ENCODE results near the gene GDPGP1.
A peak's percentile ranks its signal among the peaks of the same experiment; 100 is the strongest.

Gene GDPGP1

GRCh38 chr15:90205050-90205848, 28.8 kb upstream of the GDPGP1 start:
- no peak for DNase-seq

DNA sequence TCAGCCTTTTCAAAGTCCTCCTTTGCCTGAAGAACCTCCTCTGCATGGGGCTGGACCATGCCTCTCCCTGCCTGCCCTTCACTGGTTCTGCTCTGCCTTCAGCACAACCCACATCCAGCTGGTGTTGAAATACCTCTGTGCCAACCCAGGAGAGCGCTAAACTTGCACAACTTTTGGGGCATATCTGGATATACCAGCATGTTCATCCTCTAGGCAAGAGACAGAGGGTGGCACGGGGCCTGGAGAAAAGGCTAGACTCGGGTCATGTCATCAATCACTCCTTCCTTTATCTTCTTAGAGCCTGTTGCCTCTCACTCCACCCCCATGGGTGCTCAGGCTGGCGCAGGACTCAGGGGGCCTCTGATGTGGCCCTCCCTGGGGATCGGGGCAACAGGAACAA, 28.1 kb upstream of the GDPGP1 start:
- DNase-seq: no peak

GRCh38 chr15:90207252-90207651, 26.8 kb upstream of the GDPGP1 start:
- DNase-seq: no peak

- no peak for DNase-seq
Observed at GRCh38 chr15:90208356-90208755, 25.7 kb upstream of the GDPGP1 start.

GRCh38 chr15:90209591-90209990, 24.4 kb upstream of the GDPGP1 start:
- DNase-seq: no peak

- DNase-seq: no peak
Observed at GRCh38 chr15:90210593-90210992, 23.4 kb upstream of the GDPGP1 start.

DNA sequence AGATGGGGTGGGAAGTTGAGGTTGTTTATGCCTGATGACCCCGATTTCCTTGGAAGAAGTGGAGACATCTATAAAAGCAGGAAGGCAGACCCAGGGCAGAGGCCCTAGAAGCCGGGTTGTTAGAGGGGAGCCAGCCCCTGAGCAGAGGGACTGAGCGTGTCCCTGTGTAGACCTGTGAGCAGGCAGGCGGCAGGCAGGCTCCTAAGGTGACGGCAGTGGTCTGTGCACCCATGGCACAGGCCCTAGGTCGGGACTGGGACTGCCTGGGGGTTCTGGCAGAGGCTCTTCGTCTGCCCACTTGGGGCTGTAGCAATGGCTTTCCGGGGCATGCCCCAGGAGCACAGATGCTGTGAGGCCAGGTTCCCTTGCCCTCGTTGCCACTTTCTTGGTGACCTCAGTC, 23.0 kb upstream of the GDPGP1 start:
- no peak for DNase-seq

GRCh38 chr15:90211440-90212143, 22.4 kb upstream of the GDPGP1 start:
- no peak for DNase-seq

- no peak for DNase-seq
Observed at GRCh38 chr15:90212221-90213098, 21.5 kb upstream of the GDPGP1 start.

DNA sequence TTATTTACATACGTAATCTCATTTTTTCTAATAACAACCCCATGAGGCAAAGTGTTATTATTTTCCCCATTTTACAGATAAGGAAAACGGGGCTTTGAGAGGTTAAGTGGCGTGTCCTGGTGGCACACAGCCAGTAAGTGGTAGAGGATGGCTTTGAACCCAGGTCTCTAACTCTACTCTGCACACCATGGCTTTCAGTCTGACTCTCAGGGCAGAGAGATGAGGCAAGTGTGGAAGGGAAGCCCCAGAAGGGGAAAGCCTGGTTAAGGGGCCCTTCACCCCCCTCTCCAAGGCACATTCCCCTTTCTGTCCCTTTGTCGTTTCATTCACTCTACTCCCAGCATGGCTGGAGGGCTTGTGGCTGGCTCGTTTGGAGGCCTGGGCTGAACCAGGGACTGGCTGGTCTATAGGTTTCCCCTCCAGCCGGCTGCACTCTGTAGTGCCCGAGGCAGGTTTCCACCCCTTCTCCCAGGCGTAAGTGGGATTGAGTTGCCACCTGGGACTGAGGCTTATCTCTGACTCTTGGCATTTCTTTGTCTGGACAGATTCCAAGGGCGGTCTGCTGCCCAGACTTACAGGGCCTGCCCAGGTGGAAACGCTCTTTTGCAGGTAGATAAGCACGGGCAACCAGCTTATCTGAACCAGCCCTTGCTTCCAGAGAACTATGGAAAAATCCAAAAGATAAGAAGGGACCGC, 20.7 kb upstream of the GDPGP1 start:
- DNase-seq: no peak

DNA sequence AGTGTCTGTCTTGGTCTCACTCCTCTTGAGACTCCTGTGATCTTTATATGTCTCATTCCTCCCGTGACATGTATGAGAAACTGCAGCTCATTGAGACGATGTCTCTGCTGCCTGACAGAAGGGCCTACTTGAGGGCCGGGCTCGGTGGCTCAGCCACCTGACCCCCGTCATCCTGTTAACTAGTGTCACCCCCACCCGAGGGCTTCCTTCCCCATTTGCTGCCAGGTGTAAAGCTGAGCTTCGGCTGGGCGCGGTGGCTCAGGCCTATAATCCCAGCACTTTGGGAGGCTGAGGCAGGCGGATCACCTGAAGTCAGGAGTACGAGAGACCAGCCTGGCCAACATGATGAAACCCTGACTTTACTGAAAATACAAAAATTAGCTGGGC, 20.2 kb upstream of the GDPGP1 start:
- DNase-seq: no peak

- DNase-seq: no peak
Observed at GRCh38 chr15:90214553-90215196, 19.3 kb upstream of the GDPGP1 start.

DNA sequence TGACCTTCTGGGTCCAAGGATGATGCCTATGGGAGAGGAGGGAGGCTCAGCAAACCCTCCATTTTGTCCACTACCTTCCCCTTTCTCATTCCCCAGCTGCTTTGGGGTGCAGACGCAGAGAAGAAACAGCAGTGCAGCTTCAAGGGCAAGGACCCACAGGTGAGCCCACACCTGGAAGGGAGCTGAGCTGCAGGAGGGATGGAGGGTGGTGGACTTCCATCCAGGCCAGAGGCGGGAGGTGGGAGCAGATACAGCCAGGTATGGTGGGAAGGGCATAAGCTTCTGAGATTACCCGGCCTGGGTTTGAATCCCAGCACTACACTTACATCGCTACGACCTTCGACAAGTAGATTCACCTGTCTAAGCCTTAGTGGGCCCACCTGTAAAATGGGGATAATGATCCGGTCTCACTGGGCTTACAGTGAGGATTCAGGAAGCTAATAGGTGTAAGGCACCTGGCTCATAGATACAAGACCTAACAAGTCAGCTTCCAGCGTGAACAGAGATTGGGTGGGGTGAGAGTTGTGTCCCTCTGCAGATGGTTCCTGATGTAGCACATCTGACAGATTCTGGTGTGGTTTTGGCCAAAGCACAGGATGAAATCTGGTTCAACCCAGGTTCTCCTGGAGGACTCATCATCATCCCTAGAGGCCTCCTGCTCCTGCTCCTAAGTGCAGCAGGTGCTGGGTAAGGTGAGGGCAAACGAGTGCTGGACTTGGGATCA, 16.2 kb upstream of the GDPGP1 start:
- no peak for DNase-seq

GRCh38 chr15:90219421-90220141, 14.4 kb upstream of the GDPGP1 start:
- DNase-seq: peak; percentile 10

- DNase-seq: peak; percentile 21
Observed at GRCh38 chr15:90221246-90221900, 12.6 kb upstream of the GDPGP1 start.

GRCh38 chr15:90222547-90222946, 11.5 kb upstream of the GDPGP1 start:
- DNase-seq: no peak

GRCh38 chr15:90223441-90224165, 10.4 kb upstream of the GDPGP1 start:
- DNase-seq: no peak

DNA sequence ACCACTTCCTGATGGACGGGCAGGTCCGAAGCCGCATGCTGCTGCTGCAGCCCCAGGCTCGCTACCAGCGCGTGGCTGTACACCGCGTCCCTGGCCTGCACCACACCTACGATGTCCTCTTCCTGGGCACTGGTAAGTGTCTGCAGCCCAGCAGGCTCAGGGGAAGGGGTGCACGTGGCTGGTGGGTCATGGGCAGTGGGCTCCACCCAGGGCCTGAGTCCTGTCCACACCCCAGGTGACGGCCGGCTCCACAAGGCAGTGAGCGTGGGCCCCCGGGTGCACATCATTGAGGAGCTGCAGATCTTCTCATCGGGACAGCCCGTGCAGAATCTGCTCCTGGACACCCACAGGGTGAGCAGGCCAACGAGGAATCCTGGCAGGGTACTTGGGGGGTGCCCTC, 9.0 kb upstream of the GDPGP1 start:
- no peak for DNase-seq

DNA sequence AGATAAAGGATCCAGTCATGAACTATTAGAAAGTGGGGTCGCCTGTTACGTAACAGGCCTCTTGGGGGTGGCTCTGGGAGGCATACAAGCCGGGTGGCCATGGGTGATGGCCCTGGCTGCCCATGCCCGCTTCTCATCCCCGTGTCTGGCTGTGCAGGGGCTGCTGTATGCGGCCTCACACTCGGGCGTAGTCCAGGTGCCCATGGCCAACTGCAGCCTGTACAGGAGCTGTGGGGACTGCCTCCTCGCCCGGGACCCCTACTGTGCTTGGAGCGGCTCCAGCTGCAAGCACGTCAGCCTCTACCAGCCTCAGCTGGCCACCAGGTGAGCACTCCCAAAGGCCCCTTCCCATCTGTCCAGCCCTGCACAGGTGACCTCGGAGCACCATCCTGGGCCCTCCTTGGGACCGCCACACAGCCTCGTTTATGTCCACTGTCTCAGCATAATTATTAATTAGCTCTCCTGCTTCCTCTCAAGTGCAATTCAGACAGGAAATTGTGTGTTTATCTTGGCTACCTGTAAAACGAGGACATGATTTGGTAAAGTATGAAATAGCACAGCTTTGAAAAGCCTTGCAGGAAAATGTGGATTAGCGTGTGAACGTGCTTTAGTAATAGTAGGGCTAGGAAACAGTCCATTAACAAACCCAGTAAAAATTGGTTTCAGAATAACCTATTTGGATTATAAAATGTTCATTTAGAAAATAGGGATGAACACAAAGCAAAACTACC, 8.3 kb upstream of the GDPGP1 start:
- no peak for DNase-seq

Data from NCI-H1694 (cell line).